ENCODE results near the gene STPG2. TPM values are rescaled to one million over a fixed set of nuclear protein-coding genes. Genes with fewer than 3 reads are reported as not detected.

The STPG2 gene
- total and polyA plus RNA-seq, 10 donors, result 0.03 to 2.0 (median 0.67) TPM; not detected in 1

GRCh38 chr4:97841512-97841911 lies 301.8 kb downstream of the STPG2 start:
- H3K4me3 ChIP-seq, result no peak overlapping the region
- no peak for DNase-seq
- H3K4me1 ChIP-seq, result no peaks in the 10 kb centered on the region
- 90 to 98% (median 95%) methylated on average over 1 of the region's 1 CpG for WGBS, 5 donors
- intact Hi-C loops (cut with DNase I; ENCODE audit: low total_unique reads), result no loop called here
- TF ChIP-seq POLR2A (IDR thresholded peaks at IDR 0.05), result no peak
- TF ChIP-seq CTCF (IDR thresholded peaks at IDR 0.05 in 8 of 11, conservative IDR thresholded peaks at IDR 0.05 in 3 of 11), result no peak
- TF ChIP-seq POLR2AphosphoS5 (IDR thresholded peaks at IDR 0.05), result no peak
- H3K27ac ChIP-seq, result no peak overlapping the region
- no peaks in the 10 kb centered on the region for H3K27me3 ChIP-seq (replicated peaks in 1 of 7)
- peaks cover 0 to 5% (median 0%) of the 10 kb centered on the region in 8 donors for H3K9me3 ChIP-seq
- no peaks in the 10 kb centered on the region for H3K36me3 ChIP-seq

- intact Hi-C loops (cut with DNase I; ENCODE audit: low total_unique reads), result no loop called here
- peaks cover 0 to 24% (median 13%) of the 10 kb centered on the region in 8 donors for H3K9me3 ChIP-seq
- H3K36me3 ChIP-seq, result no peaks in the 10 kb centered on the region
- no peak for TF ChIP-seq POLR2A (IDR thresholded peaks at IDR 0.05)
- no peak for TF ChIP-seq POLR2AphosphoS5 (IDR thresholded peaks at IDR 0.05)
- no peak for TF ChIP-seq CTCF (IDR thresholded peaks at IDR 0.05 in 8 of 11, conservative IDR thresholded peaks at IDR 0.05 in 3 of 11)
- no peak overlapping the region for H3K4me3 ChIP-seq
- no peaks in the 10 kb centered on the region for H3K27me3 ChIP-seq (replicated peaks in 1 of 7)
- H3K27ac ChIP-seq, result no peak overlapping the region
- no peak for DNase-seq
- H3K4me1 ChIP-seq, result no peaks in the 10 kb centered on the region
Measured at GRCh38 chr4:97836662-97837061, 306.6 kb downstream of the STPG2 start.

GRCh38 chr4:97828646-97829045 lies 314.6 kb downstream of the STPG2 start:
- H3K9me3 ChIP-seq, result peaks cover 0 to 32% (median 13%) of the 10 kb centered on the region in 8 donors
- no peak overlapping the region for H3K27ac ChIP-seq
- DNase-seq, result no peak
- H3K36me3 ChIP-seq, result no peaks in the 10 kb centered on the region
- no peaks in the 10 kb centered on the region for H3K27me3 ChIP-seq (replicated peaks in 1 of 7)
- TF ChIP-seq POLR2AphosphoS5 (IDR thresholded peaks at IDR 0.05) (no peak), CTCF (IDR thresholded peaks at IDR 0.05 in 8 of 11, conservative IDR thresholded peaks at IDR 0.05 in 3 of 11) (no peak), POLR2A (IDR thresholded peaks at IDR 0.05) (no peak)
- intact Hi-C loops (cut with DNase I; ENCODE audit: low total_unique reads), result no loop called here
- 78 to 92% (median 88%) methylated on average over 4 to 7 of the region's 7 CpGs for WGBS, 5 donors
- no peaks in the 10 kb centered on the region for H3K4me1 ChIP-seq
- no peak overlapping the region for H3K4me3 ChIP-seq

- H3K27ac ChIP-seq, result no peak overlapping the region
- no peaks in the 10 kb centered on the region for H3K4me1 ChIP-seq
- no peaks in the 10 kb centered on the region for H3K27me3 ChIP-seq (replicated peaks in 1 of 7)
- intact Hi-C loops (cut with DNase I; ENCODE audit: low total_unique reads), result no loop called here
- H3K9me3 ChIP-seq, result peaks cover 0 to 29% (median 12%) of the 10 kb centered on the region in 8 donors
- H3K36me3 ChIP-seq, result no peaks in the 10 kb centered on the region
- no peak for DNase-seq
- H3K4me3 ChIP-seq, result no peak overlapping the region
- no peak for TF ChIP-seq POLR2AphosphoS5 (IDR thresholded peaks at IDR 0.05)
- no peak for TF ChIP-seq POLR2A (IDR thresholded peaks at IDR 0.05)
- no peak for TF ChIP-seq CTCF (IDR thresholded peaks at IDR 0.05 in 8 of 11, conservative IDR thresholded peaks at IDR 0.05 in 3 of 11)
- 65 to 85% (median 73%) methylated on average over 1 of the region's 1 CpG for WGBS, 5 donors
Measured at GRCh38 chr4:97819294-97819693, 324.0 kb downstream of the STPG2 start.

Data from spleen (tissue), 11 donors.